Fibroblast of the aortic adventitia (primary cell): ENCODE data around the gene FAM83F. TPM values are rescaled to one million over a fixed set of nuclear protein-coding genes. Genes with fewer than 3 reads are reported as not detected.

ENCODE experiments used
- DNase-seq: peaks from one replicate; pipeline ENCODE4 v3.0.0-alpha.2; 2010; ENCODE audit warnings: low read depth
- H3K4me3 ChIP-seq: 2 replicates; pipeline ENCODE4 v1.5.1; 2011; ENCODE audit warnings: low read depth, mild to moderate bottlenecking, control low read depth, low read length, moderate library complexity
- CTCF ChIP-seq: IDR thresholded peaks from 2 replicates; pipeline ENCODE4 v1.5.1; 2011; ENCODE audit warnings: mild to moderate bottlenecking, low read length, control low read depth, inconsistent platforms; ENCODE audit not compliant: insufficient read depth
- total RNA-seq: library from RNA; depleted of rRNA; stranded (reverse); fragments of >200 nt; gene quantifications from 2 replicates; pipeline ENCODE4 v1.2.3, GENCODE V29; 2012; ENCODE audit warnings: low replicate concordance

Gene FAM83F
- total RNA-seq, 1 donor = not detected

DNA sequence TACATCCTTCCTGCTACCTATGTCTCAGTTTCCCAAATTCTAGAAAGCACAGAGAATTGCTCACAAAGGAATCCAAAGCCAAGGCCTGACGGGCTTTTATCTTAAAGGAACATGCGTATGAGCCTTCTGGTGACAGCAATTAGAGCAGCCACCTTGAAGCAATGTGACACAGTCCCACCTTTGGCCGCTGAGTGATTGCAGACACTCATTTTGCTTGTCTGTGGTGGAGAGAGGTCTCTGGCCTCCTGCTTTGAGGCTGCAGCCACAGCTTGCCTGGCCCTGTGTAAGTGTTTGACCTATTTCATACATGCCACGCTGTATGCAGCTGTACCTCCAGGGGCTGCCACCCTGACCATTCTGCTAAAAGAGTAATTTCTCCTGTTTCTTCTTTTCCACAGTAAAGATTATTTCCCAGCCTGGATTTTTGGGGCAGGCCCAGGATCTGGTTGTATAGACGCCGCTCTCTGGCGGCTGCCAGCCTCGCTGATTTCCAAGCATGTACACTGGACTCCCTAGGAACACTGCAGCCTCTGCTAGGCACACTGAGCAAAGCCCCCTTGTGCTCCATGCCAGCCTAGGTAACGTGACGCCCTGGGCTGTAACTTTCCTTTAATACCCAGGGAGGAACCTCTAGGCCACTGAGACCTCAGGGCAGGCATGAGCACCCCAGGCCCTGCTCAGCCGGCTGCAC is 35.7 kb upstream of the FAM83F start:
- no peak overlapping the region for H3K4me3 ChIP-seq
- DNase-seq = no peak
- no peak for TF ChIP-seq CTCF

- peak; percentile 33 for DNase-seq
- H3K4me3 ChIP-seq = no peak within 1 kb of the TSS
- peak; percentile 41 for TF ChIP-seq CTCF
Observed at GRCh38 chr22:39959640-39960447, 34.9 kb upstream of the FAM83F start, which contains the start of gene TMA7B. TSS of gene TMA7B (plus strand) at chr22:39960397. CDS start at chr22:39964375, 3,978 bp downstream.

GRCh38 chr22:39960791-39961746 is 33.7 kb upstream of the FAM83F start:
- TF ChIP-seq CTCF = no peak
- no peak overlapping the region for H3K4me3 ChIP-seq
- peak; percentile 81 for DNase-seq

DNA sequence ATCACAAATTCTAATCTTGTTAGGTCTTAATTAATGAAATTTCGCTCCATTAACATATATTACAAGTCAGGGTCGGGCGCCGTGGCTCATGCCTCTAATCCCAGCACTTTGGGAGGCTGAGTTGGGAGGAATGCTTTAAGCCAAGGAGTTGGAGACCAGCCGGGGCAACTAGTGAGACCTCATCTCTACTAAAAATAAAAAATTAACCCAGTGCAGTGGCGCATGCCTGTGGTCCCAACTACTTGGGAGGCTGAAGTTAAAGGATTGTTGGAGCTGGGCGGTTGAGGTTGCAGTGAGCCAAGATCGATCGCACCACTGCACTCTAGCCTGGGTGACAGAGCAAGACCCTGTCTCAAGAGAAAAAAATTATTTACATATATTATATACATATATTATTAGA is 32.7 kb upstream of the FAM83F start:
- no peak for DNase-seq
- no peak for TF ChIP-seq CTCF
- H3K4me3 ChIP-seq = no peak overlapping the region

- no peak for DNase-seq
- TF ChIP-seq CTCF = no peak
- H3K4me3 ChIP-seq = no peak overlapping the region
Observed at GRCh38 chr22:39965748-39966147, 29.0 kb upstream of the FAM83F start.

GRCh38 chr22:39966470-39966869 is 28.3 kb upstream of the FAM83F start:
- no peak for TF ChIP-seq CTCF
- peak; percentile 25 for DNase-seq

More at GRCh38 chr22:39966470-39966869, 28.3 kb upstream of the FAM83F start:
- H3K4me3 ChIP-seq = no peak overlapping the region
